Osteoblast (primary cell): ENCODE results near the gene SCAND1. TPM values are rescaled to one million over a fixed set of nuclear protein-coding genes. Genes with fewer than 3 reads are reported as not detected.

Experiments
- DNase-seq: peaks from one replicate; pipeline ENCODE4 v3.0.0; 2011; ENCODE audit warnings: low spot score, mixed read lengths; ENCODE audit not compliant: insufficient read length; ENCODE audit errors: missing footprints
- H2AFZ ChIP-seq: 2 replicates; pipeline ENCODE4 v1.6.0; 2011; ENCODE audit warnings: mild to moderate bottlenecking, low read length
- H3K27ac ChIP-seq: 2 replicates; pipeline ENCODE4 v1.5.1; 2011; ENCODE audit warnings: mild to moderate bottlenecking, low read depth, low read length, moderate library complexity
- H3K27me3 ChIP-seq: 2 replicates; pipeline ENCODE4 v1.6.0; 2012; ENCODE audit warnings: mild to moderate bottlenecking, control low read depth, inconsistent platforms, low read length, moderate library complexity; ENCODE audit not compliant: insufficient read depth
- H3K36me3 ChIP-seq: 2 replicates; pipeline ENCODE4 v1.5.1; 2011; ENCODE audit warnings: mild to moderate bottlenecking, low read length, control low read depth, moderate library complexity; ENCODE audit not compliant: insufficient read depth
- H3K4me1 ChIP-seq: 2 replicates; pipeline ENCODE4 v1.5.1; 2011; ENCODE audit warnings: mild to moderate bottlenecking, low read length, control low read depth, moderate library complexity; ENCODE audit not compliant: insufficient read depth
- H3K4me2 ChIP-seq: 2 replicates; pipeline ENCODE4 v1.6.0; 2011; ENCODE audit warnings: mild to moderate bottlenecking, low read length; ENCODE audit not compliant: insufficient read depth
- H3K4me3 ChIP-seq: fragments of 200-600 bp; sonication (generic); 3 replicates; pipeline ENCODE4 v1.5.1; 2012; ENCODE audit warnings: mild to moderate bottlenecking, low read length, inconsistent platforms; ENCODE audit not compliant: insufficient read depth
- H3K79me2 ChIP-seq: 2 replicates; pipeline ENCODE4 v1.6.0; 2012; ENCODE audit warnings: mild to moderate bottlenecking, low read length, control low read depth, inconsistent platforms; ENCODE audit not compliant: insufficient read depth
- H3K9me3 ChIP-seq: 2 replicates; pipeline ENCODE4 v1.5.1; 2011; ENCODE audit warnings: low read depth, low read length, control low read depth
- H4K20me1 ChIP-seq: 2 replicates; pipeline ENCODE4 v1.6.0; 2012; ENCODE audit warnings: mild to moderate bottlenecking, low read length, control low read depth; ENCODE audit not compliant: insufficient read depth
- total RNA-seq: library from RNA; depleted of rRNA; stranded (reverse); fragments of >200 nt; gene quantifications from 2 replicates; pipeline ENCODE4 v1.2.3, GENCODE V29; 2012
- TF ChIP-seq, protein P1 (sequence below): IDR thresholded peaks from 2 replicates; pipeline ENCODE4 v1.5.1; 2011; ENCODE audit warnings: mild to moderate bottlenecking, low read depth, low read length, moderate library complexity; ENCODE audit errors: extremely low read depth

The SCAND1 gene
- total RNA-seq, 1 donor: 74.6 TPM

DNA sequence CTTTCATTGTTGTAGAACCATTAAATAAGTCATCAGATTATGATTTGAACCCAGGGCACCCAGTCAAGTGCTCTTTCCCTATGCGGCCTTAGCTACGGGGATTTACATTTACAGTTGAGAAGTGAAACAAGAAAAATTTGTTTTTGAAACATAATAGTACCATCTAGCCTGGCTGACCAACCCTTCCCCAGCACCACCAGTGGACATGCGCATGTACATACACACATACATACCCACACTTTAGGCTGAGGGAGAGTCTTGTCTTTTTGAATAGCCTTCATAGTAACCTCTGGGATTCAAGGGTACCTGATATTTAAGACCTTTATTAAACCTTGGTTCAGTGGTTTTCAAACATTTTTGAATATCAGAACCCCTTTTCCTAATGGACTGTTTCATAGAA, 33.8 kb downstream of the SCAND1 start:
- no peaks in the 10 kb centered on the region for H3K27me3 ChIP-seq
- H3K79me2 ChIP-seq: peaks cover 3% of the 10 kb centered on the region
- peaks cover 8% of the 10 kb centered on the region for H4K20me1 ChIP-seq
- TF ChIP-seq, protein P1, sequence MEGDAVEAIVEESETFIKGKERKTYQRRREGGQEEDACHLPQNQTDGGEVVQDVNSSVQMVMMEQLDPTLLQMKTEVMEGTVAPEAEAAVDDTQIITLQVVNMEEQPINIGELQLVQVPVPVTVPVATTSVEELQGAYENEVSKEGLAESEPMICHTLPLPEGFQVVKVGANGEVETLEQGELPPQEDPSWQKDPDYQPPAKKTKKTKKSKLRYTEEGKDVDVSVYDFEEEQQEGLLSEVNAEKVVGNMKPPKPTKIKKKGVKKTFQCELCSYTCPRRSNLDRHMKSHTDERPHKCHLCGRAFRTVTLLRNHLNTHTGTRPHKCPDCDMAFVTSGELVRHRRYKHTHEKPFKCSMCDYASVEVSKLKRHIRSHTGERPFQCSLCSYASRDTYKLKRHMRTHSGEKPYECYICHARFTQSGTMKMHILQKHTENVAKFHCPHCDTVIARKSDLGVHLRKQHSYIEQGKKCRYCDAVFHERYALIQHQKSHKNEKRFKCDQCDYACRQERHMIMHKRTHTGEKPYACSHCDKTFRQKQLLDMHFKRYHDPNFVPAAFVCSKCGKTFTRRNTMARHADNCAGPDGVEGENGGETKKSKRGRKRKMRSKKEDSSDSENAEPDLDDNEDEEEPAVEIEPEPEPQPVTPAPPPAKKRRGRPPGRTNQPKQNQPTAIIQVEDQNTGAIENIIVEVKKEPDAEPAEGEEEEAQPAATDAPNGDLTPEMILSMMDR: no peak
- no peak overlapping the region for H3K27ac ChIP-seq
- DNase-seq: no peak
- H3K4me1 ChIP-seq: no peaks in the 10 kb centered on the region
- peaks cover 51% of the 10 kb centered on the region for H3K36me3 ChIP-seq
- H3K4me3 ChIP-seq: no peak overlapping the region
- no peak overlapping the region for H3K4me2 ChIP-seq
- H2AFZ ChIP-seq: no peak overlapping the region
- no peaks in the 10 kb centered on the region for H3K9me3 ChIP-seq

DNA sequence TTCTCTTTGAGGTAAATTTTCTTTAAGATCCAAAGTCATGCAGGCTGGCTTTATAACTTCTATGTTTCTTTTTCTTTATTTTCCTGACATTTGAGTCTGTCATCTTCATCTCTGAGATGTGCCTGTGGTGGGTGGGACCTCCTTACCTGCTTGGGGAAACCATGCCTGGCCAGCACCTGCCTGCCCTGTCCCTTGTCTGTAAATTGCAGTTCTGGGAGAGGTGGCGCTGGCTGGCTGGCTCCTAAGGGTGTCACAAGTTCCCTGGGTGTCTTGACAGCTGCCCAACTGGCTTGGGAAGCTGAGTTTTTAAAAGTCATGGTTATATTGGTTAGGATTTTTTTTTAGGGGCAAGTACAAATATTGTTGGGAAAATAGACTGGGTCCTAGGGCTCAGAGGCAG, 36.3 kb downstream of the SCAND1 start:
- peaks cover 55% of the 10 kb centered on the region for H3K36me3 ChIP-seq

DNA sequence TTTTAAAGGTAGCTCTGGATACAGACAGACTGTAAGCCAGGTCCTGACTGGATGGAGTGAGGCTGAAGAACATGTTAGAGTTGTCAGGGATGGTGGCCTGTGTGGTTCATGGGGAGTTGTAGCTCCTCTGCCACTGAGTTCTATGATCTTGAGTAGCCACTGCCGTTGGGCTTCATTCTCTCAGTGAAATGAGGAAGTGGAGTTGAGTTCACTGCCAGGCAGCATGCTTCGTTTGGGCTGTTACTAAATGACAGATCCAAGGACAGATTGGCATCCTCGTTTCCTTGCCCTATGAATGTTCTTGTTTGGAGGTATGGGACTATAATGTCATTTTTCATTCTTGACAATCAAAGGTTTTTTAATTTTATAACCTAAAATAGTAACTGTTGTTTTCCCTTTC, 37.2 kb downstream of the SCAND1 start:
- H3K9me3 ChIP-seq: no peaks in the 10 kb centered on the region
- H3K79me2 ChIP-seq: peaks cover 3% of the 10 kb centered on the region
- DNase-seq: no peak
- peaks cover 53% of the 10 kb centered on the region for H3K36me3 ChIP-seq
- H4K20me1 ChIP-seq: peaks cover 8% of the 10 kb centered on the region
- H2AFZ ChIP-seq: no peak overlapping the region
- no peaks in the 10 kb centered on the region for H3K27me3 ChIP-seq
- H3K4me2 ChIP-seq: no peak overlapping the region
- H3K4me1 ChIP-seq: no peaks in the 10 kb centered on the region
- TF ChIP-seq, protein P1: no peak
- no peak overlapping the region for H3K27ac ChIP-seq
- H3K4me3 ChIP-seq: no peak overlapping the region

More for the DNA sequence above, 36.3 kb downstream of the SCAND1 start:
- no peak overlapping the region for H3K4me3 ChIP-seq
- H3K4me2 ChIP-seq: no peak overlapping the region
- H3K79me2 ChIP-seq: peaks cover 3% of the 10 kb centered on the region
- H2AFZ ChIP-seq: no peak overlapping the region
- H3K27ac ChIP-seq: no peak overlapping the region
- TF ChIP-seq, protein P1: no peak
- no peaks in the 10 kb centered on the region for H3K4me1 ChIP-seq
- no peaks in the 10 kb centered on the region for H3K9me3 ChIP-seq
- H3K27me3 ChIP-seq: no peaks in the 10 kb centered on the region
- H4K20me1 ChIP-seq: peaks cover 8% of the 10 kb centered on the region
- no peak for DNase-seq

DNA sequence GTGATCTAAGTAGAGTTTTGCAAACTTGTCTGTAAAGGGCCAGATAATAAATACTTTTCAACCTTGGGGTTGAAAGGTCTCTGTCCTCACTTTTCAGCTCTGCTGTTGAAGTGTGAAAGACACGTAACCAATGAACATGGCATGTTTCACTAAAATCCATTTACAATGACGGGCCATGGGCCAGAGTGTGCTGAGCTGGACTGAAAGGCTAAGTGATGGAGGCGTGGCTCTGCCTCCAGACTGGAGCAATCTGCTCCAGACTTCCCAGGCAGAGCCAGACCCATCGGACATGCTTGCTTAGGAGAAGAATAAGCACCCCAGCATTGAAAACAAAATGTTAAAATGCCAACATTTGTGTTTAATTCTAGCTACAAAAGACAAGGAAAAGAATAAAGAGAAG, 41.4 kb downstream of the SCAND1 start:
- TF ChIP-seq, protein P1: no peak
- Histone ChIP-seq H3K36me3 (peaks cover 27% of the 10 kb centered on the region), H3K27me3 (no peaks in the 10 kb centered on the region), H3K4me2 (no peak overlapping the region), H4K20me1 (peaks cover 3% of the 10 kb centered on the region), H3K4me3 (no peak overlapping the region), H2AFZ (no peak overlapping the region), H3K79me2 (peaks cover 20% of the 10 kb centered on the region), H3K9me3 (no peaks in the 10 kb centered on the region), H3K27ac (no peak overlapping the region), H3K4me1 (no peaks in the 10 kb centered on the region)
- no peak for DNase-seq
